GM23248 (cell line): Measurements from ENCODE around the gene SLX4IP. TPM values are rescaled to one million over a fixed set of nuclear protein-coding genes. Genes with fewer than 3 reads are reported as not detected.
"Not testable (repeated sequence)": the region's sequence is repeated elsewhere in the genome, so short reads cannot be mapped to it uniquely, and the experiment has no call there.

Experiments
- DNase-seq: peaks from one replicate; pipeline ENCODE4 v3.0.0-alpha.2; 2015
- H2AFZ ChIP-seq: fragments of 200-600 bp; sonication (generic); 2 replicates; pipeline ENCODE4 v1.6.1; 2016; ENCODE audit warnings: antibody characterized with exemption
- H3F3A ChIP-seq: fragments of 200-600 bp; sonication (generic); 2 replicates; pipeline ENCODE4 v1.6.1; 2016; ENCODE audit warnings: mild to moderate bottlenecking, antibody characterized with exemption, mixed run types; ENCODE audit not compliant: insufficient read depth
- H3K27ac ChIP-seq: fragments of 200-600 bp; sonication (generic); 2 replicates; pipeline ENCODE4 v1.5.1; 2016; ENCODE audit warnings: mild to moderate bottlenecking
- H3K27me3 ChIP-seq: fragments of 200-600 bp; sonication (generic); replicated peaks from 2 replicates; pipeline ENCODE4 v1.6.1; 2016; ENCODE audit warnings: mild to moderate bottlenecking; ENCODE audit not compliant: insufficient read depth
- H3K36me3 ChIP-seq: fragments of 200-600 bp; sonication (generic); 2 replicates; pipeline ENCODE4 v1.6.1; 2016; ENCODE audit warnings: low read depth, mild to moderate bottlenecking
- H3K4me1 ChIP-seq: fragments of 200-600 bp; sonication (generic); 2 replicates; pipeline ENCODE4 v1.6.1; 2016; ENCODE audit warnings: mild to moderate bottlenecking; ENCODE audit not compliant: insufficient read depth
- H3K4me2 ChIP-seq: fragments of 200-600 bp; sonication (generic); one replicate; pipeline ENCODE4 v1.6.1; 2016; ENCODE audit warnings: mild to moderate bottlenecking; ENCODE audit not compliant: unreplicated experiment
- H3K4me3 ChIP-seq: fragments of 200-600 bp; sonication (generic); 2 replicates; pipeline ENCODE4 v1.5.1; 2016; ENCODE audit warnings: mild to moderate bottlenecking
- H3K79me2 ChIP-seq: fragments of 200-600 bp; sonication (generic); 2 replicates; pipeline ENCODE4 v1.6.1; 2016; ENCODE audit warnings: mild to moderate bottlenecking; ENCODE audit not compliant: insufficient read depth
- H3K9ac ChIP-seq: fragments of 200-600 bp; sonication (generic); 2 replicates; pipeline ENCODE4 v1.6.1; 2016; ENCODE audit warnings: mild to moderate bottlenecking
- H3K9me2 ChIP-seq: fragments of 200-600 bp; sonication (generic); 2 replicates; pipeline ENCODE4 v1.6.1; 2016; ENCODE audit warnings: mixed run types, mild to moderate bottlenecking, moderate library complexity; ENCODE audit not compliant: insufficient read depth
- H3K9me3 ChIP-seq: fragments of 200-600 bp; sonication (generic); one replicate; pipeline ENCODE4 v1.6.1; 2017; ENCODE audit warnings: low read depth
- H4K20me1 ChIP-seq: fragments of 200-600 bp; sonication (generic); 2 replicates; pipeline ENCODE4 v1.6.0; 2016; ENCODE audit not compliant: insufficient read depth
- EZH2 ChIP-seq: fragments of 200-600 bp; sonication (generic); IDR thresholded peaks from 2 replicates; pipeline ENCODE4 v1.6.1; 2018; ENCODE audit warnings: antibody characterized with exemption, mild to moderate bottlenecking; ENCODE audit not compliant: insufficient read depth, poor library complexity, severe bottlenecking
- EZH2phosphoT487 ChIP-seq: fragments of 200-600 bp; sonication (generic); IDR thresholded peaks from 2 replicates; pipeline ENCODE4 v1.6.1; 2018; ENCODE audit warnings: antibody characterized with exemption, moderate library complexity, mild to moderate bottlenecking, low read depth; ENCODE audit not compliant: insufficient read depth
- WGBS, 2 experiments: methylation state at CpG; one replicate each; pipeline ENCODE4 v1.1.6; 2015 to 2017; ENCODE audit warnings: low lambda C conversion rate in 2 of 2, low coverage in 1 of 2; ENCODE audit errors: missing lambda C conversion rate in 2 of 2; 5-methylcytosine and 5-hydroxymethylcytosine counted together
- in situ Hi-C: fragments of 300-500 bp; cut with MboI; formaldehyde crosslinking; loops from 2 replicates; pipeline ENCODE4 v1.15.0; 2020
- polyA plus RNA-seq: library from polyadenylated mRNA; unstranded; fragments of >200 nt; fragmentation: Nextera tagmentation; extraction: Ambion mirVana; gene quantifications from 2 replicates; pipeline ENCODE4 v1.2.1, GENCODE V29; 2016
- total RNA-seq: library from RNA; depleted of rRNA; stranded (reverse); fragments of >200 nt; shearing (Covaris generic); gene quantifications from 2 replicates; pipeline ENCODE4 v1.2.3, GENCODE V29; 2014

SLX4IP gene
- total and polyA plus RNA-seq, 2 experiments from 2014 or later = 3.7 to 3.9 TPM

GRCh38 chr20:10390709-10391108 is 44.4 kb upstream of the SLX4IP start:
- 59 to 66% methylated on average over 2 of the region's 2 CpGs for WGBS, 2 experiments
- H3K9ac ChIP-seq = no peak overlapping the region
- TF ChIP-seq EZH2 = no peak
- TF ChIP-seq EZH2phosphoT487 = no peak

GRCh38 chr20:10394752-10395151 is 40.4 kb upstream of the SLX4IP start:
- H3K9ac ChIP-seq, H3K4me1 ChIP-seq, H3K79me2 ChIP-seq, H2AFZ ChIP-seq, H3K4me3 ChIP-seq, H3K4me2 ChIP-seq, H3K36me3 ChIP-seq, H3K9me2 ChIP-seq, DNase-seq, H4K20me1 ChIP-seq, H3K27ac ChIP-seq, H3K27me3 ChIP-seq, in situ Hi-C loops, H3F3A ChIP-seq, H3K9me3 ChIP-seq: not testable (repeated sequence)
- 80 to 94% methylated on average over 1 to 19 of the region's 32 CpGs for WGBS, 2 experiments

More at GRCh38 chr20:10390709-10391108, 44.4 kb upstream of the SLX4IP start:
- Histone ChIP-seq H3K4me3 (no peak overlapping the region), H3K36me3 (no peaks in the 10 kb centered on the region), H4K20me1 (no peaks in the 10 kb centered on the region), H3K9me2 (no peaks in the 10 kb centered on the region), H3K27me3 (no peaks in the 10 kb centered on the region; the same call in 1 of the 2 replicates), H3K27ac (no peak overlapping the region), H3K4me2 (no peak overlapping the region), H3F3A (no peaks in the 10 kb centered on the region), H3K79me2 (no peaks in the 10 kb centered on the region), H3K4me1 (no peaks in the 10 kb centered on the region), H2AFZ (no peak overlapping the region), H3K9me3 (no peaks in the 10 kb centered on the region)
- no peak for DNase-seq
- in situ Hi-C loops = no loop called here

- 41 to 49% methylated on average over 3 of the region's 3 CpGs for WGBS, 2 experiments
- no peak overlapping the region for H3K27ac ChIP-seq
Measured at GRCh38 chr20:10398834-10399369, 36.2 kb upstream of the SLX4IP start.

GRCh38 chr20:10402938-10403608 is 32.0 kb upstream of the SLX4IP start:
- no peaks in the 10 kb centered on the region for H3K4me1 ChIP-seq
- no peak overlapping the region for H2AFZ ChIP-seq
- no peaks in the 10 kb centered on the region for H4K20me1 ChIP-seq
- H3K4me2 ChIP-seq = no peak overlapping the region
- TF ChIP-seq EZH2phosphoT487 = no peak
- no peak for TF ChIP-seq EZH2
- H3K79me2 ChIP-seq = no peaks in the 10 kb centered on the region
- H3K27ac ChIP-seq = no peak overlapping the region
- H3K9me3 ChIP-seq = no peaks in the 10 kb centered on the region
- H3K27me3 ChIP-seq = no peaks in the 10 kb centered on the region
- no peak overlapping the region for H3K9ac ChIP-seq
- H3K36me3 ChIP-seq = no peaks in the 10 kb centered on the region
- 46 to 58% methylated on average over 3 of the region's 3 CpGs for WGBS, 2 experiments
- in situ Hi-C loops = no loop called here
- H3F3A ChIP-seq = no peaks in the 10 kb centered on the region
- DNase-seq = no peak
- H3K9me2 ChIP-seq = no peaks in the 10 kb centered on the region
- H3K4me3 ChIP-seq = no peak overlapping the region

More at GRCh38 chr20:10398834-10399369, 36.2 kb upstream of the SLX4IP start:
- in situ Hi-C loops = no loop called here
- no peak for TF ChIP-seq EZH2
- TF ChIP-seq EZH2phosphoT487 = no peak
- H3K9ac ChIP-seq = no peak overlapping the region
- no peaks in the 10 kb centered on the region for H3K9me3 ChIP-seq
- no peaks in the 10 kb centered on the region for H3K27me3 ChIP-seq
- H3F3A ChIP-seq = no peaks in the 10 kb centered on the region
- H3K4me2 ChIP-seq = no peak overlapping the region
- no peaks in the 10 kb centered on the region for H3K36me3 ChIP-seq
- H3K4me1 ChIP-seq = no peaks in the 10 kb centered on the region
- no peak for DNase-seq
- H2AFZ ChIP-seq = no peak overlapping the region
- H3K9me2 ChIP-seq = no peaks in the 10 kb centered on the region
- no peaks in the 10 kb centered on the region for H3K79me2 ChIP-seq
- H3K4me3 ChIP-seq = no peak overlapping the region
- H4K20me1 ChIP-seq = no peaks in the 10 kb centered on the region
